IMR-90 (cell line): ENCODE results near the gene LACC1. TPM values are rescaled to one million over a fixed set of nuclear protein-coding genes. Genes with fewer than 3 reads are reported as not detected.

ENCODE experiments used
- ATAC-seq: fragments of 200-7000 bp; cut with Tn5 transposase; 2 replicates; pipeline ENCODE4 v1.9.1; 2020; ENCODE audit warnings: low read depth, mild to moderate bottlenecking, moderate library complexity
- BruUV-seq: library from RNA; stranded (reverse); fragments of 400-500 nt; replicated peaks from 2 replicates; lab custom pipeline; 2021; lab: Mats Ljungman, UMichigan
- CTCF ChIA-PET: fragments of 300-600 bp; formaldehyde crosslinking; extraction: SDS; loops from one replicate; lab custom pipeline; 2021; ENCODE audit warnings: antibody characterized with exemption; lab: Yijun Ruan, JAX
- POLR2A ChIA-PET: fragments of 300-600 bp; sonication (Branson Sonifier 250); formaldehyde crosslinking; loops from one replicate; lab custom pipeline; 2022; ENCODE audit warnings: antibody characterized with exemption; ENCODE audit not compliant: unreplicated experiment; lab: Charles Lee
- DNase-seq: peaks from one replicate; pipeline ENCODE4 v3.0.0; 2013
- H2AFZ ChIP-seq: replicated peaks from 2 replicates; pipeline ENCODE3; 2013; ENCODE audit warnings: low read length, mild to moderate bottlenecking; ENCODE audit not compliant: poor library complexity
- H2AK5ac ChIP-seq: 2 replicates; pipeline ENCODE4 v1.6.1; 2013; ENCODE audit warnings: low read depth, low read length, inconsistent platforms
- H2AK9ac ChIP-seq: replicated peaks from 2 replicates; pipeline ENCODE3; 2013; ENCODE audit warnings: mild to moderate bottlenecking, low read depth, low read length, moderate library complexity; ENCODE audit not compliant: poor library complexity
- H2BK120ac ChIP-seq: 2 replicates; pipeline ENCODE4 v1.6.1; 2013; ENCODE audit warnings: low read depth, low read length, inconsistent platforms
- H2BK15ac ChIP-seq: 3 replicates; pipeline ENCODE4 v1.6.1; 2013; ENCODE audit warnings: low read depth, low read length, inconsistent platforms
- H2BK20ac ChIP-seq: 2 replicates; pipeline ENCODE4 v1.6.1; 2013; ENCODE audit warnings: low read depth, mild to moderate bottlenecking, inconsistent platforms, low read length, moderate library complexity
- H2BK5ac ChIP-seq: 2 replicates; pipeline ENCODE4 v1.6.1; 2013; ENCODE audit warnings: mild to moderate bottlenecking, low read depth, low read length, inconsistent platforms; ENCODE audit not compliant: poor library complexity, severe bottlenecking
- H3K14ac ChIP-seq: replicated peaks from 2 replicates; pipeline ENCODE4 v1.6.1; 2013; ENCODE audit warnings: low read depth, low read length, inconsistent platforms
- H3K18ac ChIP-seq: 2 replicates; pipeline ENCODE4 v1.6.1; 2013; ENCODE audit warnings: low read depth, low read length, control low read depth
- H3K23ac ChIP-seq: 2 replicates; pipeline ENCODE4 v1.6.1; 2013; ENCODE audit warnings: low read depth, low read length, inconsistent platforms
- H3K27ac ChIP-seq: 2 replicates; pipeline ENCODE4 v1.5.1; 2013; ENCODE audit warnings: mild to moderate bottlenecking, control low read depth, low read length; ENCODE audit not compliant: insufficient read depth
- H3K27me3 ChIP-seq: 2 replicates; pipeline ENCODE4 v1.6.1; 2013; ENCODE audit warnings: low read length; ENCODE audit not compliant: control insufficient read depth, insufficient read depth
- H3K36me3 ChIP-seq: 2 replicates; pipeline ENCODE4 v1.6.1; 2013; ENCODE audit warnings: low read length, mixed read lengths; ENCODE audit not compliant: control insufficient read depth, insufficient read depth
- H3K4ac ChIP-seq: 2 replicates; pipeline ENCODE4 v1.6.1; 2013; ENCODE audit warnings: low read depth, low read length, inconsistent platforms
- H3K4me1 ChIP-seq: 2 replicates; pipeline ENCODE4 v1.6.1; 2013; ENCODE audit warnings: low read length, mixed read lengths; ENCODE audit not compliant: control insufficient read depth, insufficient read depth
- H3K4me2 ChIP-seq: 2 replicates; pipeline ENCODE4 v1.6.1; 2013; ENCODE audit warnings: low read depth, mild to moderate bottlenecking, control low read depth, low read length, moderate library complexity
- H3K4me3 ChIP-seq: 2 replicates; pipeline ENCODE4 v1.5.1; 2013; ENCODE audit warnings: low read depth, mild to moderate bottlenecking, control low read depth, low read length, moderate library complexity; ENCODE audit not compliant: insufficient read depth
- H3K56ac ChIP-seq: 2 replicates; pipeline ENCODE4 v1.6.1; 2013; ENCODE audit warnings: low read length, inconsistent platforms; ENCODE audit not compliant: insufficient read depth; ENCODE audit errors: extremely low read depth
- H3K79me1 ChIP-seq, 2 experiments: 2 replicates each; pipeline ENCODE4 v1.6.1; 2013; ENCODE audit warnings: low read length in 2 of 2, inconsistent platforms in 1 of 2, low read depth in 1 of 2
- H3K9ac ChIP-seq: 2 replicates; pipeline ENCODE4 v1.6.1; 2013; ENCODE audit warnings: low read depth, low read length, control low read depth
- H3K9me1 ChIP-seq: 2 replicates; pipeline ENCODE4 v1.6.1; 2013; ENCODE audit warnings: low read length, inconsistent platforms; ENCODE audit not compliant: insufficient read depth
- H3K9me3 ChIP-seq: 2 replicates; pipeline ENCODE4 v1.6.1; 2013; ENCODE audit warnings: low read length; ENCODE audit not compliant: control insufficient read depth, insufficient read depth
- H4K20me1 ChIP-seq: 2 replicates; pipeline ENCODE4 v1.6.1; 2013; ENCODE audit warnings: low read length, inconsistent platforms; ENCODE audit not compliant: insufficient read depth
- H4K5ac ChIP-seq: 2 replicates; pipeline ENCODE4 v1.6.1; 2013; ENCODE audit warnings: mild to moderate bottlenecking, low read depth, low read length, control low read depth
- H4K8ac ChIP-seq, 2 experiments: 2 replicates each; pipeline ENCODE4 v1.6.1; 2013; ENCODE audit warnings: low read depth in 2 of 2, low read length in 2 of 2, control low read depth in 1 of 2, inconsistent platforms in 1 of 2
- H4K91ac ChIP-seq: 2 replicates; pipeline ENCODE4 v1.6.1; 2013; ENCODE audit warnings: low read depth, low read length, inconsistent platforms; ENCODE audit not compliant: insufficient read depth
- FOS ChIP-seq: fragments of 150-350 bp; IDR thresholded peaks from 2 replicates; pipeline ENCODE4 v1.6.1; 2016; ENCODE audit warnings: low read depth, low read length
- SMC3 ChIP-seq: fragments of 150-350 bp; IDR thresholded peaks from 2 replicates; pipeline ENCODE4 v1.6.1; 2016; ENCODE audit warnings: low read depth, mild to moderate bottlenecking, antibody characterized with exemption, low read length, moderate library complexity
- USF2 ChIP-seq: fragments of 150-350 bp; IDR thresholded peaks from 2 replicates; pipeline ENCODE4 v1.6.1; 2017; ENCODE audit warnings: mild to moderate bottlenecking, antibody characterized with exemption, low read length, low read depth
- WGBS, 2 experiments: methylation state at CpG; one replicate each; pipeline versions ENCODE4 v1.1.5 to v1.1.7; 2013; ENCODE audit warnings: missing lambda C conversion rate in 2 of 2; ENCODE audit not compliant: insufficient read length in 1 of 2; ENCODE audit errors: extremely low coverage in 2 of 2; 5-methylcytosine and 5-hydroxymethylcytosine counted together
- dilution Hi-C: fragments of 300-500 bp; cut with HindIII; formaldehyde crosslinking; loops from one replicate; pipeline ENCODE4 v1.14.3; 2018; ENCODE audit warnings: low sequenced_read_pairs; ENCODE audit not compliant: unreplicated experiment
- in situ Hi-C: fragments of 300-500 bp; cut with MboI; formaldehyde crosslinking; loops from 3 replicates; pipeline ENCODE4 v1.14.3; 2019; ENCODE audit warnings: low sequenced_read_pairs, inconsistent platforms, mixed read lengths
- intact Hi-C: fragments of 100-400 bp; cut with micrococcal nuclease; formaldehyde crosslinking; loops from 2 replicates; pipeline ENCODE4 v1.10.0; 2022
- polyA plus RNA-seq, 3 experiments: library from polyadenylated mRNA; depleted of rRNA; stranded (reverse); fragments of >200 nt; gene quantifications; 2 replicates each; pipeline ENCODE4 v1.2.3, GENCODE V29; 2012; ENCODE audit warnings: low replicate concordance in 1 of 3
- total RNA-seq: library from RNA; depleted of rRNA; stranded (reverse); fragments of >200 nt; gene quantifications from 2 replicates; pipeline ENCODE4 v1.2.3, GENCODE V29; 2012

Gene LACC1
- total and polyA plus RNA-seq, 2 of the 4 experiments (the other 2 are of a cell fraction): 3.2 to 4.7 TPM

DNA sequence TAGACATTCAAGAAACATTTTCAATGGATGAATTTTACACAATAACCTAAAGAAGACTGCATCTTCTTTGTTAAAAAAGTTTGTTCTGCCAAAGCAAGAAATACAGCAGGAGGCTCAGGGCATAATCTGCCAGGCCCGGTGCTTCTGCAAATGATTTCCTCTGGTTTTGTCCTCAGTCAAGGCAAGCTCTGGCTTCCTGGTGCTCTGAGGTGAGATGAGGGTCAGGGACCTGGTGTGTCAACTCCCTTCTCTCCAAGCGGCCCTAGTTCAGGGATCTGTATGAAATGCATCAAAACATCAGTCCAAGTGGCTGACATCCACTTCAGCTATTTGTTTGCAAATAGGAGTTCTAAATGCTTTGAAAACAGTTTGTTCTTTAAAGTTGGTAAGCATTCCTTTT is 31.6 kb downstream of the LACC1 start:
- Histone ChIP-seq H3K36me3 (no peaks in the 10 kb centered on the region), H3K9me3 (no peaks in the 10 kb centered on the region), H4K20me1 (no peaks in the 10 kb centered on the region), H3K4me3 (no peak overlapping the region), H4K5ac (no peak overlapping the region), H3K18ac (no peak overlapping the region), H3K79me1 (no peaks in the 10 kb centered on the region), H3K27me3 (no peaks in the 10 kb centered on the region), H2BK20ac (no peak overlapping the region), H3K23ac (no peak overlapping the region), H3K9ac (no peak overlapping the region), H3K9me1 (peaks cover 8% of the 10 kb centered on the region; the same call in 1 of the 2 replicates), H2AK5ac (no peak overlapping the region), H3K14ac (no peak overlapping the region), H3K27ac (no peak overlapping the region), H2BK15ac (no peak overlapping the region), H4K91ac (no peak overlapping the region), H2BK120ac (no peak overlapping the region), H3K4me1 (peaks cover 5% of the 10 kb centered on the region), H3K4me2 (no peak overlapping the region), H2BK5ac (no peak overlapping the region), H4K8ac (no peak overlapping the region), H2AFZ (no peak overlapping the region), H2AK9ac (no peak overlapping the region), H3K4ac (no peak overlapping the region), H3K56ac (no peak overlapping the region)
- no TSS peak for BruUV-seq
- dilution Hi-C loops: loop anchor here (25.0 kb wide), 1 partner anchor 551 kb away; no protein-coding TSS in a partner anchor
- CTCF ChIA-PET: interaction anchor here (0.6 to 1.3 kb wide), 2 partner anchors 16 to 526 kb away, joined by 3 to 4 read pairs; no protein-coding TSS in a partner anchor
- TF ChIP-seq SMC3: no peak
- TF ChIP-seq USF2: no peak
- no peak for TF ChIP-seq FOS
- no CpG with 5 or more reads among the region's 2 CpGs for WGBS, 2 experiments
- intact Hi-C loops: no loop called here
- DNase-seq: no peak
- POLR2A ChIA-PET: no interaction called here
- no peak for ATAC-seq
- in situ Hi-C loops: loop anchor here (25.0 kb wide), 1 partner anchor 1401 kb away; no protein-coding TSS in a partner anchor
